NCI-H460 (cell line): ENCODE data around the gene SLC1A5. TPM values are rescaled to one million over a fixed set of nuclear protein-coding genes. Genes with fewer than 3 reads are reported as not detected.
"Not testable (repeated sequence)": the region's sequence is repeated elsewhere in the genome, so short reads cannot be mapped to it uniquely, and the experiment has no call there.

Source experiments
- DNase-seq: peaks from one replicate; pipeline ENCODE4 v3.0.0-alpha.2; 2016; ENCODE audit warnings: low read depth; ENCODE audit errors: extremely low read depth
- total RNA-seq: library from RNA; depleted of rRNA; stranded (reverse); fragments of >200 nt; shearing (Covaris generic); gene quantifications from 2 replicates; pipeline ENCODE4 v1.2.3, GENCODE V29; 2014

The SLC1A5 gene
- total RNA-seq, 1 experiment from 2014 or later: 259 TPM

DNA sequence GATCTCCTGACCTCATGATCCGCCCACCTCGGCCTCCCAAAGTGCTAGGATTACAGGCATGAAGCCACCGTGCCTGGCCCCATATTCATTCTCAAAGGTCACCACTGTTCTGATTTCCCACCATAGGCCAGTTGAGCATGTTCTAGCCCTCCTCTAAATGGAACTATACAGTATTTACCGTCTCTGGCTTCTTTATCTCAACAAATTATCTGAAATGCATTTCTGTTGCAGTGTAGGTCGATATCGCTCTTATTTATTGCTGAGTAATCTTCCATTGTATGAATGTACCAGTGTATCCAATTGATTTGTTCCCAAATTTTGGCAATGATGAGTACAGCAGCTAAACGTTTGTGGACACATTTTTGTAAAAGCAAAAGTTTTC is 15.4 kb downstream of the SLC1A5 start:
- no peak for DNase-seq

DNA sequence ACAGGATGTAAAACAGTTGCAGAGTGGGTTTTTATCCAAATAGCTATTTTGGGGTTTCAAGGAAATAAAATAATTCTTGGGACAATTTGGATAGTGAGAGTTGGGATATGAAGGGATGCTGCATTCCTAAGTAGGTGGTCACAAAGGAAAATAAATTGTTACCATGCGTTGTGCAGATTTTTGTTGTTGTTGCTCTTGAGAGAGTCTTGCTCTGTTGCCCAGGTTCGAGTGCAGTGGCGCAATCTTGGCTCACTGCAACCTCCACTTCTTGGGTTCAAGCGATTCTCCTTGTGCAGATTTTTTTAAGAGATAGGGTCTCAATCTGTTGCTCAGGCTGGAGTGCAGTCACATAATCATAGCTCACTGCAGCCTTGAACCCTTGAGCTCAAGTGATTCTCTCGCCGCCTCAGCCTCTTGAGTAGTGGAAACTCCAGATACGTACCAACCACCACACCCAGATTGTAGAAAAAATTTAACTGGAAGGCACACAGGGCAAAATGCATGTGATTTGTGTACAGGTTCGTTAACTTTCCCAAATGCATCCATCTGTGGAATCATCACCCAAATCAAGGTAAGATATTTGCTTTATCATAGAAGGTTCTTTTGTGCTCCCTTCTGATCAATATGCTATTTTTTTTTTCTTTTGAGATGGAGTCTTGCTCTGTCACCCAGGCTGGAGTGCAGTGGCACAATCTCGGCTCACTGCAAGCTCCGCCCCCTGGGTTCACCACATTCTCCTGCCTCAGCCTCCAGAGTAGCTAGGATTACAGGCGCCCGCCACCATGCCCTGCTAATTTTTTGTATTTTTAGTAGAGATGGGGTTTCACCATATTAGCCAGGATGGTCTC is 16.0 kb downstream of the SLC1A5 start:
- DNase-seq: no peak

GRCh38 chr19:46768746-46769145 is 19.6 kb downstream of the SLC1A5 start:
- not testable (repeated sequence) for DNase-seq

GRCh38 chr19:46766569-46767317 is 21.7 kb downstream of the SLC1A5 start:
- DNase-seq: no peak

GRCh38 chr19:46764817-46765291 is 23.5 kb downstream of the SLC1A5 start:
- no peak for DNase-seq

DNA sequence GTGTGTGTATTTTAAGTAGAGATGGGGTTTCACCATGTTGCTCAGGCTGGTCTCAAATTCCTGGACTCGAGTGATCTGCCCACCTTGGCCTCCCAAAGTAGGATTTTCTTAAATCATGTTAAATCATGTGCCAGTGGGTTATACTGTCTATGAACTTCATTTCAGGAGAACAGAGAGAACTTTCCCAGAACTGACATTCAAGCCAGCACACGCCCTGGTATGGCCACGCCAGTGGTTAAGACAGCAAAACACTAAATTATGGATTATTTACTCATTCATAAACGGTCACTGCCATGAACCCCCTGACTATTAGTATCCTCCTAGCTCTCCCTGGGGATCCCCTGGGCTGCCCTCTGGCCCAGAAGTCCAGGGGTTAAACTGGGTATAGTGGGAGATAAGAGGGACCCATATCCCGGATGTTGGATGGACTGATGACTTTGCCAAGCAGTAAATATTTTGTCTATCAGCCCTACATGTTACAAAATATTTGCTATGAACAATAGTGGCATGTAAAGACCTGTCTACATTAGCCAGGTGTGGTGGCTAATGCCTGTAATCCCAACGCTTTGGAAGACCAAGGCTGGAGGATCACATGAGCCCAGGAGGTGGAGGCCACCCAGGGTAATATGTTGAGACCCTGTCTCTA is 26.0 kb downstream of the SLC1A5 start:
- DNase-seq: no peak

GRCh38 chr19:46761418-46761831 is 27.0 kb downstream of the SLC1A5 start:
- no peak for DNase-seq

DNA sequence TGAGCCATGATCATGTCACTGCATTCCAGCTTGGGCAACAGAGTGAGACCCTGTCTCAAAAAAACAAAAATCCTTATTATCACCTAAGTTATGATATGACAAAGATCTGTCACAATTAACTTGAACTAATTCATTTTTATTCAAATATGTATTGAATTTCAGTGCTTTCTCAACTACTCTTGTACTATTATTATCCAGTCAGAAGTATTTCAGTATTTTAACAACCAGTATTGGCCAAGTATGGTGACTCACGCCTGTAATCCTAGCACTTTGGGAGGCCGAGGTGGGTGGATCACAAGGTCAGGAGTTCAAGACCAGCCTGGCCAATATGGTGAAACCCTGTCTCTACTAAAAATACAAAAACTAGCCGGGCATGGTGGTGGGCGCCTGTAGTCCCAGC is 27.5 kb downstream of the SLC1A5 start:
- not testable (repeated sequence) for DNase-seq

DNA sequence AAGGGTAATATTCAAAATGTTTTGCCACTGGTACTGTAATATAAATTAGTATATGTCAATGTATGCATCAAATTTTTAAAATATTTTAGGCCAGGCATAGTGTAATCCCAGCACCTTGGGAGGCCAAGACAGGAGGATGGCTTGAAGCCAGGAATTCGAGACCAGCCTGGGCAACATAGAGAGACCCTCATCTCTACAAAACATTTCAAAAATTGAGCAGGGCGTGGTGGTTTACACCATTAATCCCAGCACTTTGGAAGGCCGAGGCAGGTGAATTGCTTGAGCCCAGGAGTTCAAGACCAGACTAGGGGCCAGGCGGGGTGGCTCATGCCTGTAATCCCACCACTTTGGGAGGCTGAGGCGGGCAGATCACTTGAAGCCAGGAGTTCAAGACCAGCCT is 28.0 kb downstream of the SLC1A5 start:
- DNase-seq: no peak

DNA sequence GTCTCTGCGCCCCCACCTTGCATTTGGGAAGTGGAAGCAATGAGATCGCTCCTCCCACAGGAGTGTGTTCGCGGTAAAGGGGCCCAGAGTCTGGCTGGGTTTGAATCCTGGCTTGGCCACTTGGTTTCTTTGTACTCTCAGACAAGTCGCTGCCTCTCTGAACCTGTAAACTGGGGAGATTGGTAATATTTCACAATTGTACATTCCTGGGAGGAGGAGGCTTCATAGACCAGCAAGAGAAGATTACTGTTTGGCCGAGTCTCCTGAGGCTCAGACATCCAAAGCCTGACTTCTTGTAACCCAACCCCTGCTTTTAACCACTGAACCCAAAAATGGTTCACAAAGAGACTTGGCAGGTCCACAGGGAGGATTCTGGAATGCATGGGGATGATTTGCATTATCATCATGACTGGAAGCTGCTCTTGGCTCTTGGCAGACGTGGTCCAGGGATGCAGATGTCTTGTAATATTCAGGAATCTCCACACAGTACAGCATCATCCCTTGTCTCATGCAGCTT is 28.5 kb downstream of the SLC1A5 start:
- no peak for DNase-seq

- no peak for DNase-seq
Observed at GRCh38 chr19:46759206-46759605, 29.2 kb downstream of the SLC1A5 start.

- DNase-seq: no peak
Observed at GRCh38 chr19:46756544-46756888, 31.9 kb downstream of the SLC1A5 start.

GRCh38 chr19:46755853-46756543 is 32.4 kb downstream of the SLC1A5 start:
- DNase-seq: no peak

DNA sequence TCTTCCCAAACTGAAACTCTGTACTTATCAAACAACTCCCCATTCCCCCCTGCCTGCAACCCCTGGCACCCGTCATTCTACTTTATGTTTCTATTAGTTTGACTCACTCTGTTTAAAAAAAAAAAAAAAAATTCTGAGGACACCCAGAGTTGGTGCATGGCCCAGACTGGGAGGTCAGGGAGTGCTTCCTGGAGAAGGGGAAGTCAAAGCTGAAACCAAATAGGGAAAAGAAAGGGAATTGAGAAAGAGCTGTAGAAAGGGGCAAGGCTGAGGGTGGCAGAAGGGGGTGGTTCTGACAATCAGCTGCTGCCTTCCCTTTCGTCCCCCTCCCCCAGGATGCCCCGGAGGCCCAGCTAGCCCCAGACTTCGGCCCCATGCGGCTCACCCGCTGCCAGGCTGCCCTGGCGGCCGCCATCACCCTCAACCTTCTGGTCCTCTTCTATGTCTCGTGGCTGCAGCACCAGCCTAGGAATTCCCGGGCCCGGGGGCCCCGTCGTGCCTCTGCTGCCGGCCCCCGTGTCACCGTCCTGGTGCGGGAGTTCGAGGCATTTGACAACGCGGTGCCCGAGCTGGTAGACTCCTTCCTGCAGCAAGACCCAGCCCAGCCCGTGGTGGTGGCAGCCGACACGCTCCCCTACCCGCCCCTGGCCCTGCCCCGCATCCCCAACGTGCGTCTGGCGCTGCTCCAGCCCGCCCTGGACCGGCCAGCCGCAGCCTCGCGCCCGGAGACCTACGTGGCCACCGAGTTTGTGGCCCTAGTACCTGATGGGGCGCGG is 33.1 kb downstream of the SLC1A5 start:
- DNase-seq: no peak

DNA sequence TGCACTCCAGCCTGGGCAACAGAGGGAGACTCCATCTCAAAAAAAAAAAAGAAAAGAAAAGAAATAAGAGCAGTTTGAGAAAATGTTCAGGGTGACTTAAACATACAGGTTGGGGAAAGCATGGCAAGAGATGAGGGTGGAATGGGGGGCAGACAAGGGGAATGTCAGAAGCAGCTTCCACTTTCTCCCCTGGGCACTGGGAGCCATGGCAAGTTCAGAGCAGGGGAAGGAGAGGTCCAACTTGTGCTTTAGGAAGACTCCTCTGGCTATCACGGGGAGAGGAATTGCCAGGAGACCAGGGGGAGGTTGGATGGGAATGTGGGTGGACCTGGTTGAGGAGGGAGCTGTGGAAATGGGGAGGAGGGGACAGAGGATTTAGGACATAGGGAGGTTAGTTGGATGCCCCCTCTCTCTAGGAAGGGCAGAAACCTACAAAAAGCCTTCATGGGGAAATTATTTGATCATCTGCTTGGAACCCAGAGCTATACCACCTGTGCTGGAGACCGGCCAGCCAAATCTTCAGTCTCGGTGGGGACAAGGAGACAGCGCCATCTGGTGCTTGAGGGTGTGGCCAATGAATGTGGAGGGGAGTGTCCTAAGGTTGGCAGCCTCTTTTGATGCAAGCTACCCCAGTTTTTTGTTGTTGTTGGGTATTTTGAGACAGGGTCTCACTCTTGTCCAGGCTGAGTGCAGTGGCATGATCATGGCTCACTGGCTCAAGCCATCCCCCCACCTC is 34.8 kb downstream of the SLC1A5 start:
- peak; percentile 26 for DNase-seq

- DNase-seq: peak; percentile 49
Observed at GRCh38 chr19:46748325-46749109, 39.9 kb downstream of the SLC1A5 start.

DNA sequence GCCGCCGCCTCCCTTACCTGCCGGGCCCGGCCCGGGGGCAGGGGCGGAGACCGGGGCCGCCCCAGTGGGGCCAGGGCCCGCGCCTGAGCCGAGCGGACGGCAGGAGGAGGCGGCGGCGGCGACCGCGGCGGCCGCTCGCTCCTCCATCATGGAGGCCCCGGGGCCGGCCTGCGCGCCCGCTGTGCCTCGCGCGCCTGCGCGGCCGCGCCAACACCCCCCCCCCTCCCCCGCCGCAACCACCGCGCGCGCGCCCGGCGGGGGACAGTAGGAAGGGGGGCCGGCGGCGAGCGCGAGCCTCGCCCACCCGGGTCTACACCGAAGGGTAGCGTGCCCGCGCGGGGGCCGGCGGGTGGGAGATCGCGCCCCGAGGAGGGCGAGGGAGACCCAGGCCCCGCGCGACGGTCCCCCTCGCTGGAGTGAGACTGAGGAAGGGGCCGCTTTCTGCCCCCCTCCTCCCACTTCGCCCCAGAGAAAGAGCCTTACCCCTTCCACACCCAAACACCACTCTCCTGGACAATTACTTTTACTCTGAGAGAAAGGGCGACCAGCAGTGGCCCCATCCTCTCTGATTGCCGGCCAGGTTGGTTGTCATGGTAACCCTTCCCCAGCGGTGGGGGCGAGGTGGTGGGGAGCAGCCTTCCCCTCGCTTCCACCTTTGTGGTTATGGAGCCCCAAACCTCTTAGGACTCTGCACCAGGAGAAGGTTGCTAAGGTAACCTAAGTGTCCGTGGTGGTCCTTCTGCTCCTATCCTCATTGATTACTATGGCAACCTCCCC is 41.9 kb downstream of the SLC1A5 start, which contains the start of gene STRN4:
STRN4 (minus strand) TSS at position 170 of the 777 bp plus-strand sequence; CDS start at position 150, 20 bp downstream.
- peak; percentile 33 for DNase-seq
